HCT116 (cell line): ENCODE measurements around the gene DDO.

Experiments
- CEBPB ChIP-seq: IDR thresholded peaks from 2 replicates; pipeline ENCODE4 v1.6.1; 2012; ENCODE audit warnings: low read depth
- CTCF ChIP-seq, 3 experiments: fragments of 200-600 bp in 1 of 3; sonication (generic) in 1 of 3; IDR thresholded peaks in 2 of 3; conservative IDR thresholded peaks in 1 of 3; 2 replicates each; pipeline ENCODE4 v1.5.1; 2012 to 2017; ENCODE audit warnings: low read depth in 2 of 3, low read length in 2 of 3, antibody characterized with exemption in 1 of 3, borderline replicate concordance in 1 of 3, control low read depth in 1 of 3, mild to moderate bottlenecking in 1 of 3, mixed read lengths in 1 of 3, mixed run types in 1 of 3, moderate library complexity in 1 of 3; ENCODE audit not compliant: insufficient read depth in 1 of 3
- EGR1 ChIP-seq: IDR thresholded peaks from 2 replicates; pipeline ENCODE4 v1.6.1; 2012; ENCODE audit warnings: low read depth
- EZH2 ChIP-seq: fragments of 200-600 bp; sonication (generic); IDR thresholded peaks from 2 replicates; pipeline ENCODE4 v1.6.1; 2017; ENCODE audit warnings: antibody characterized with exemption, mixed run types
- FOSL1 ChIP-seq: IDR thresholded peaks from 2 replicates; pipeline ENCODE4 v1.6.1; 2012; ENCODE audit warnings: low read depth
- POLR2A ChIP-seq: IDR thresholded peaks from 2 replicates; pipeline ENCODE4 v1.7.0; 2011; ENCODE audit warnings: borderline replicate concordance; ENCODE audit not compliant: insufficient read depth, insufficient read length; ENCODE audit errors: extremely low read depth
- POLR2AphosphoS5 ChIP-seq: IDR thresholded peaks from 2 replicates; pipeline ENCODE4 v1.6.1; 2011; ENCODE audit warnings: mild to moderate bottlenecking, low read depth, low read length, moderate library complexity
- RAD21 ChIP-seq: IDR thresholded peaks from 2 replicates; pipeline ENCODE4 v1.6.1; 2012; ENCODE audit warnings: low read depth, mild to moderate bottlenecking
- SP1 ChIP-seq: IDR thresholded peaks from 2 replicates; pipeline ENCODE4 v1.6.1; 2012; ENCODE audit warnings: low read depth
- SRF ChIP-seq: IDR thresholded peaks from 2 replicates; pipeline ENCODE4 v1.6.1; 2012; ENCODE audit warnings: low read depth
- TF ChIP-seq, protein P1 (sequence below): IDR thresholded peaks from 2 replicates; pipeline ENCODE4 v1.6.1; 2012
- TF ChIP-seq, protein P2 (sequence below): IDR thresholded peaks from 2 replicates; pipeline ENCODE4 v1.6.1; 2012; ENCODE audit warnings: low read depth
- TF ChIP-seq, protein P3 (sequence below): IDR thresholded peaks from 2 replicates; pipeline ENCODE4 v1.6.1; 2011; ENCODE audit warnings: mild to moderate bottlenecking, low read length, moderate library complexity; ENCODE audit not compliant: insufficient replicate concordance; ENCODE audit errors: extremely low read depth

DNA sequence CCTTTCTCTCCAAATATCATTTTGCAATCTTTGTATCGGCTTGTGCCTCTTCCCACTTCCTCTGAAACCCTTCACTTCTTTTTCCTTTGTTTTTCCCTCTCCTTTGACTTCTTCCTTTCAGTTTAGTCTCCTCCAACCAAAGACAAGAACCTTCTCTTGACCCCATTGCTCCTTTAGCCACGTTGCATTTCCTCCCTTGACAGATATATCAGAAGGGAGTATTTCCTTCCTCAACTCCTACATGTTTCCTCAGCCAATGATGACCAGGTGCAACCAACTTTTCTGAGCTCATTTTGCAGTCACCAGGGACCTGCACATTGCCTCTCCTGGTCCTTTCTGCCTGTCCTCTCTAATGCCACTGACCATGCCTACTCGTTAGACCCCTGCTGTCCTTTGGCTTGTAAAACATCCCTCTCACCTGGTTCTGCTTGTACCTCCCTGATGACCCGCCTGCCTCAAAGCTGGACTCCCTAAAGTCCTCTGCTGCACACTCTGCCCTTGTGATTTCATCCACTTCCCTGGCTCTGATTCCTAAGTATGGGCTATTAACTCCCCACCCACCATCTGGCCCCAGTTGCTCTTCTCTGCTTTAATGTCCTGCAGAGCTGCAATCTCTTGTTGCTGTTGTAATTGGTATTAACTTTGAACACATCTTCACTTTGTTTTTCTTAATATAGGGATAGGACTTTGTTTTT lies 33.6 kb upstream of the DDO start:
- TF ChIP-seq CTCF (IDR thresholded peaks at IDR 0.05 in 2 of 3, conservative IDR thresholded peaks at IDR 0.05 in 1 of 3; ENCODE audit: borderline replicate concordance in 1 of 3, insufficient read depth in 1 of 3, low read depth in 2 of 3, low read length in 2 of 3): no peak
- no peak for TF ChIP-seq SRF
- TF ChIP-seq EGR1: no peak
- TF ChIP-seq POLR2AphosphoS5: no peak
- no peak for TF ChIP-seq SP1
- TF ChIP-seq, protein P1, sequence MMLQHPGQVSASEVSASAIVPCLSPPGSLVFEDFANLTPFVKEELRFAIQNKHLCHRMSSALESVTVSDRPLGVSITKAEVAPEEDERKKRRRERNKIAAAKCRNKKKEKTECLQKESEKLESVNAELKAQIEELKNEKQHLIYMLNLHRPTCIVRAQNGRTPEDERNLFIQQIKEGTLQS: no peak
- TF ChIP-seq POLR2A: no peak
- TF ChIP-seq, protein P2, sequence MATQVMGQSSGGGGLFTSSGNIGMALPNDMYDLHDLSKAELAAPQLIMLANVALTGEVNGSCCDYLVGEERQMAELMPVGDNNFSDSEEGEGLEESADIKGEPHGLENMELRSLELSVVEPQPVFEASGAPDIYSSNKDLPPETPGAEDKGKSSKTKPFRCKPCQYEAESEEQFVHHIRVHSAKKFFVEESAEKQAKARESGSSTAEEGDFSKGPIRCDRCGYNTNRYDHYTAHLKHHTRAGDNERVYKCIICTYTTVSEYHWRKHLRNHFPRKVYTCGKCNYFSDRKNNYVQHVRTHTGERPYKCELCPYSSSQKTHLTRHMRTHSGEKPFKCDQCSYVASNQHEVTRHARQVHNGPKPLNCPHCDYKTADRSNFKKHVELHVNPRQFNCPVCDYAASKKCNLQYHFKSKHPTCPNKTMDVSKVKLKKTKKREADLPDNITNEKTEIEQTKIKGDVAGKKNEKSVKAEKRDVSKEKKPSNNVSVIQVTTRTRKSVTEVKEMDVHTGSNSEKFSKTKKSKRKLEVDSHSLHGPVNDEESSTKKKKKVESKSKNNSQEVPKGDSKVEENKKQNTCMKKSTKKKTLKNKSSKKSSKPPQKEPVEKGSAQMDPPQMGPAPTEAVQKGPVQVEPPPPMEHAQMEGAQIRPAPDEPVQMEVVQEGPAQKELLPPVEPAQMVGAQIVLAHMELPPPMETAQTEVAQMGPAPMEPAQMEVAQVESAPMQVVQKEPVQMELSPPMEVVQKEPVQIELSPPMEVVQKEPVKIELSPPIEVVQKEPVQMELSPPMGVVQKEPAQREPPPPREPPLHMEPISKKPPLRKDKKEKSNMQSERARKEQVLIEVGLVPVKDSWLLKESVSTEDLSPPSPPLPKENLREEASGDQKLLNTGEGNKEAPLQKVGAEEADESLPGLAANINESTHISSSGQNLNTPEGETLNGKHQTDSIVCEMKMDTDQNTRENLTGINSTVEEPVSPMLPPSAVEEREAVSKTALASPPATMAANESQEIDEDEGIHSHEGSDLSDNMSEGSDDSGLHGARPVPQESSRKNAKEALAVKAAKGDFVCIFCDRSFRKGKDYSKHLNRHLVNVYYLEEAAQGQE: no peak
- TF ChIP-seq FOSL1: no peak
- TF ChIP-seq CEBPB: no peak
- no peak for TF ChIP-seq EZH2
- TF ChIP-seq RAD21: no peak
- TF ChIP-seq, protein P3, sequence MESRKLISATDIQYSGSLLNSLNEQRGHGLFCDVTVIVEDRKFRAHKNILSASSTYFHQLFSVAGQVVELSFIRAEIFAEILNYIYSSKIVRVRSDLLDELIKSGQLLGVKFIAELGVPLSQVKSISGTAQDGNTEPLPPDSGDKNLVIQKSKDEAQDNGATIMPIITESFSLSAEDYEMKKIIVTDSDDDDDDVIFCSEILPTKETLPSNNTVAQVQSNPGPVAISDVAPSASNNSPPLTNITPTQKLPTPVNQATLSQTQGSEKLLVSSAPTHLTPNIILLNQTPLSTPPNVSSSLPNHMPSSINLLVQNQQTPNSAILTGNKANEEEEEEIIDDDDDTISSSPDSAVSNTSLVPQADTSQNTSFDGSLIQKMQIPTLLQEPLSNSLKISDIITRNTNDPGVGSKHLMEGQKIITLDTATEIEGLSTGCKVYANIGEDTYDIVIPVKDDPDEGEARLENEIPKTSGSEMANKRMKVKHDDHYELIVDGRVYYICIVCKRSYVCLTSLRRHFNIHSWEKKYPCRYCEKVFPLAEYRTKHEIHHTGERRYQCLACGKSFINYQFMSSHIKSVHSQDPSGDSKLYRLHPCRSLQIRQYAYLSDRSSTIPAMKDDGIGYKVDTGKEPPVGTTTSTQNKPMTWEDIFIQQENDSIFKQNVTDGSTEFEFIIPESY: no peak
